HG02884 (cell line): ENCODE measurements around the gene HOXB8.

Source experiments
- ATAC-seq: cut with Tn5 transposase; IDR thresholded peaks from one replicate; pipeline ENCODE4 v1.9.1; 2021; ENCODE audit warnings: mild to moderate bottlenecking, moderate library complexity; ENCODE audit not compliant: unreplicated experiment

The HOXB8 gene

GRCh38 chr17:48624544-48625494, 9.7 kb upstream of the HOXB8 start:
- no peak for ATAC-seq

GRCh38 chr17:48624118-48624517, 9.0 kb upstream of the HOXB8 start:
- ATAC-seq, result no peak

DNA sequence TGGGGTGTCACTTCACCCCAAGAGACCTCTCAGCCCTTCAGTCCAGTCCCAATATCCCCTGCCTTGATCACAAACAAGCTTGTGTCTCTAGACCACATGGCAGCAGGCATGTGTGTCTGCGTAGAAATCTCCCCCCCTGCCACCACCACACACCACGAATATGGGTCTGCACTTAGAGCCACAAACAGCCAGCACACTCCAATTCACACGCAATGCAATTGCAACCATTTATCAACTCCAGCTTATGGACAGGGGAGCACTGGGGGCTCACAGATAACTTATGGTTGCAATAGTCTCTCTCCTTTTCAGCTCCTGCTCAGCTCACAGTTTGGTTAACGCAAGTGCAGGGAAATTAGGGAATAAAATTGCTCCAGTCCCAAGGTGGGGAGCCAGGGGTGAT, 8.5 kb upstream of the HOXB8 start:
- ATAC-seq, result no peak

GRCh38 chr17:48622857-48623256, 7.8 kb upstream of the HOXB8 start:
- ATAC-seq, result no peak

- ATAC-seq, result no peak
Measured at GRCh38 chr17:48621410-48622392, 6.6 kb upstream of the HOXB8 start.

DNA sequence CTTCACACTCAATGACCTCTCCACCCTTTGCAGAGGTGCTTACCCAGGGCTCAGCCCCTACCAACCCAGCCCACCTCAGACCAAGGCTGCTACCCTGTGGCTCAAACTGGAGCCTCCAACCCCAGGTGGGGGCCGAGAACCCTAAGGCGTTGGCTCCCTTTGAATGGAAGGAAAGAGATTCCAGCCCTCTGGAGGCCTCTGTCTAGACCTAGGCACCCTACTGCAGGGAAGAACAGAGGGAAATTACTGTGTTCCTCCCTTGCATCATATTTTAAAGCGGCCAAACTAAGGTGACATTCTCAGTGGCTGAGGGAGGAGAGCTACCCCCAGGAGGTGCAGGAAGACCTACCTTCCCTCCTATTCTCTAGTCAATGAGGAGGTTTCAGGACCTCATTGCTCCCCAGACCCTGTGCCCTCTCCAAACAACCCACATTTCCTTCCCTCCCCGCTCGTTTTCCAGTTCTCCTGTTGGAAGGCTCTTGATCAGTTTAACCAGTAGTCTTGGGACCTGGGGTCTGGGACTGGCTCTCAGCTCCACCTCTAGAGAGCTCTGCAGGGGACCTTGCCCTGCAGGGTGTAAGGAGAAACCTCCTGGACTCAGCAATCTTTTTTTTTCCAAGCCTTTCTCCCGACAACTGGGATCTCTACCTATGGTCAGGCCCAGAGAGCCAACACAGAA, 5.5 kb upstream of the HOXB8 start:
- ATAC-seq, result no peak

DNA sequence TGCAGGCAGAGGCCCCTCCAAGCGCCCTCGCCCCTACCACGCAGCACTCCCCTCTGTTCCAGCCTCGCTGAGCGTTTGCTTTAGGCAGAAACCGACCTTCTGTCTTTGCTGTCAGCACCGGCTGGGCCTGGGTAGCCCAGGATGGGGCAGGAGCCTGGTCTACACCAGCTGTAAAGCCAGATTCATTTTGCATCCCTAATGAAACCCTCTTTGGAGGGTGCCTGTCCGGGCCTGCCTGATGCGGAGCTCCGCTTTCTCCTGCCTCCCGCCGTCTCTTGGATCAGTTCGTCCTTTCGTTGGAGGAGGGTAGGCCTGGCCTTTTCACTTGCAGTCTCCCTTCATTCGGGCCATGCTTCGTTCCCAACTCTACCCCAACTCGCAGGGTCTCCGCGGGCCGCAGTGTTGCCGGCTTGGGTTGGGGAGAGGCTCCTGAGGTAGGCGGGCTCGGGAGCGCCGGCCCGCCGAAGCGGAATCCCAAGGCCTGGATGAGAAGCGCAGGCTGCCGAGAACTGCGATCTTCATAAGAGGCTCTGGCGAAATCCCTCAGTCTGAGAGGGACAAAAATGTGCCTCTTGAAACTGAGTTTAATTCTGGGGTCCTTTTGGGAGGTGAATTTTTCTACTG, 4.8 kb upstream of the HOXB8 start:
- ATAC-seq, result no peak

- ATAC-seq, result no peak
Measured at GRCh38 chr17:48618256-48618896, 3.3 kb upstream of the HOXB8 start.

GRCh38 chr17:48617471-48618255, 2.6 kb upstream of the HOXB8 start:
- no peak for ATAC-seq

DNA sequence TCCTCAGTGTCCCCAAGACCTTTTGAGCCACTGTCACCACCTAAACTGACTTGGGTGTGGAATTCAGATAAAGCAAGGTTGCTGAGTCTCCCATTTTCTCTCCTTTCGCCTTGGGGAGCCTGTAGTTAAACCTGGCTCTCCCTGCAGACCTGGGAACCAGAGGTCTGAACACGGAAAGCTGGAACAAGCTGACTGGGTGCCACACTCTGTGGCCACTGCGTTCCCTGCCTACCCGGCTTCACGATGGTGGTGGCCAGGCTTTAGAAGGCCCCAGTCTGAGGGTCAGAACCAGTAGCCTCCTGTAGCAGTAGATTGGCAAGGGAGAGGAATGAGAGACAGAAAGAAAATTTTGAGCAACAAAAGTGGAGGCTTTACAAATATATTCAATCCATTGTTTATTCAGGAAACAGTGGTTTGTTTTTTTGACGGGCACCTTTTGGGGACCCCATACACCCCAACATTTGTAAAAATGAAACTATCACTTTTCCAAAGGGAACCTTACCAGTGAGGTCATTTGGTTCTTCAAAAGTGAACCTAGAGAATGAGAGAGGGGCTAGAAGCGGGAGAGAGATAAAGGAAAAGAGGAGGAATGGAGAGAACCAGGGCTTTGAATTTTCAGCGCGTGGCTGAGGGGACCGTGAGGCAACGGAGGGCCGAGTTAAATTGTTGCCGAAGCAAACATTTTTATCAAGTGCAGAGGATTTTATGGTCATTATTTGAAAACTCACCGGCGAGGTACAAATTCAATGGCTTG, 1.8 kb upstream of the HOXB8 start:
- no peak for ATAC-seq

DNA sequence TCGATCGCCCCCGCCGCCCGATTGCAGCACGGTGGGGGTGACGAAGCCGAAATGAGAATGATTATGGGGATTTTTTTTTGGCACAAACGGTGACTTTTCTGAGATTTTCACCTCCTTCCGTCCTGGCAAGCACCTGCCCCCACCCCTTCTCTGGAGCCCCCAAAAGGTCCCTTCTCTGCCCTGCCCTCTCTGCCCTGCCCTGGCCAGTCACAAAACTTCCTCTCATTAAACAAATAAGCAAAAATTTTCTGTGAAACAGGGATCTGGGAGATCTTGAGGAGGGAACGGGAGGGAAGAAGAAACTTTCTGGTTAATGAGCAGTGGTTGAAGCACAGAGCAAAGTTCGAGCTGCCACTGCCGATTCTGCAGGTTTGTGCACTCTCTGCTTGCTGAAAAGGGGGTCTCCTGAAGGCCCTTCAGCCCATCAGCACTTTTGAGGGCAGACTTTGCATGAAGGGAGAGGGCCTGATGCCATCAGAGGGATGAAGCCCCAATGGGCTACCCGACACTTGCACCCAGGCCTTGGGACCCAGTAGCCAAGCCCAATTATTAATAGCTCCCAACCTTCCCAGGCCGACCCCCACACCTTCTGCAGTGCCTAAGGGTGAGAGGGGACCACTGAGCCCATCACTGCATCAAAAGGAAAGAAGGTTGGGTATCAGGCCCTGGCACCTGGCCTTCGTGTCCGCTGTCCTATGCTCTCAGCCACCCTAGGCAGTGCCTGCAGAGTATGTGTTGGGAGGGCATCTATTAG, 1.0 kb upstream of the HOXB8 start:
- no peak for ATAC-seq

DNA sequence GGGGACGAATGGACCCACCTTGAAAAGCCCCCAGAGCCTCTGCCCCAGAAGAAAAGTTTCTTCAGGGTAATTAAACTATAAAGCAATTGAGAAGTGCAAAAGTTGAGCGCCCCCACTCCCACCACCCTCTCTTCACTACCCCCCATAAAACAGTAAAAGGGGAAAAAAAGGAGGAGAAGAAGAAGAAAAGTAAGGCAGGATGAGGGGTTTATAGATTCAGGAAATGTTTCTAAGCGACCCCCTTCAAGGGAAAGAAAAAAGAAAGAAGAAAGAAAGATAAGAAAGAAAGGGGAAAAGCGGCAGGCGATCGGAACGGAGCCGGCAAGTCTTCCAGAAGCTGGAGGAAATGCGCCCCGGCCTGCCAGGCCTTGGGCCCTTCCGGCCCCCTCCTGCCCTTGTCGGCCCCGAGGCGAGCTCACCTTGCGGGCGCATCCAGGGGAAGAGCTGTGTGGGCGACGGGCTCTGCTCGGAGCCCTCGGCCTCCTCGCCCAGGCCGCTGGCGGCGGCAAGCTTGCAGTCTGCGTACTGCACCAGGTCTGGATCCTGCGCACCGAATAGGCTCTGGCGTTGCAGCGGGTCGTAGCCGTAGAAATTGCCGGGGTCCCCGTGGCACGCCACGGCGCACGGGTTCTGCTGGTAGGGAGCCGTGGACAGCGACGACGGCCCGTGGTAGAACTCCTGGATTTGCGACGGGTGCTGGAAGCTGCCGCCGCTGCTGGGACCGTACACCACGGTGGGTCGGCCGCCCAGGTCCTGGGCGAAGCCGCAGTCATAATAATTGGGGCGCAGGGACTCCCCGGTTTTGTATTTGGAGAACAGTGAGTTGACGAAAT, 1.0 kb downstream of the HOXB8 start:
- ATAC-seq, result no peak

DNA sequence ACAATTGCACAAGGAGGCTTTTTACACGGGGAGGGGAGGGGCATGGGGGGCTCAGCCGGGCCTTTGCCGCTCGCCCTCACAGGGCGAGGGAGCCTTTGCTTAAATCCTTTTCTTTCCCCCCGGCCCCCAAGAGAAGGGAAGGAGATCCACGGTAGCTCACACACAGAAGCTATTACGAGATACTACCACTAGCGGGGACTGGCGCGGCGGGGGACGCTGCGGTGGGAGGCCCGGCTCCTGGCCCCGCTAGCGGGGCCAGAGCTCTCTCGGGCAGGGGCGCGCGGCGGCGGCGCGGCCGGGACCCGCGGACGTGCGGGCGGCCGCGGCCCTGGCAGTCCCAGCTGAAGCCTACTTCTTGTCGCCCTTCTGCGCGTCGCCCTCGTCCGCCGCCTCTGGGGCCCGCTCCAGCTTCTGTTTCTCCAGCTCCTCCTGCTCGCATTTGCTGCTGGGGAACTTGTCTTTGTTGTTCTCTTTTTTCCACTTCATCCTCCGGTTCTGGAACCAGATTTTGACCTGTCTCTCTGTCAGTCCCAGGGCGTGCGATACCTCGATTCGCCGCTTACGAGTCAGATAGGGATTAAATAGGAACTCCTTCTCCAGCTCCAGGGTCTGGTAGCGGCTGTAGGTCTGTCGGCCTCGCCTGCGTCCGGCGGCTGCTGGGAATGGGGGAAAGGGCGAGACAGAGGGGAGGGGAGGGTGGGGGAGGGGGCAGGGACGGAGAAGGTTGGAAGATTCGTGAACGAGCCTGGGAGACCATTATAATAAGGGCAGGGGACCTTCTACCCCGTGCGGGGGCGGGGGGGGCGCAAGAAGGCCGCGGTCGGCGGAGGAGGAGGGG, 2.0 kb downstream of the HOXB8 start:
- ATAC-seq, result no peak

GRCh38 chr17:48612456-48612853, 2.6 kb downstream of the HOXB8 start:
- ATAC-seq, result no peak

- ATAC-seq, result no peak
Measured at GRCh38 chr17:48611681-48612455, 3.2 kb downstream of the HOXB8 start.
